ENCODE results near the gene TMEM132C. TPM values are rescaled to one million over a fixed set of nuclear protein-coding genes. Genes with fewer than 3 reads are reported as not detected.
"Not testable (repeated sequence)": the region's sequence is repeated elsewhere in the genome, so short reads cannot be mapped to it uniquely, and the experiment has no call there.

Gene TMEM132C
- total RNA-seq, 2 donors from 2014 or later, result not detected

DNA sequence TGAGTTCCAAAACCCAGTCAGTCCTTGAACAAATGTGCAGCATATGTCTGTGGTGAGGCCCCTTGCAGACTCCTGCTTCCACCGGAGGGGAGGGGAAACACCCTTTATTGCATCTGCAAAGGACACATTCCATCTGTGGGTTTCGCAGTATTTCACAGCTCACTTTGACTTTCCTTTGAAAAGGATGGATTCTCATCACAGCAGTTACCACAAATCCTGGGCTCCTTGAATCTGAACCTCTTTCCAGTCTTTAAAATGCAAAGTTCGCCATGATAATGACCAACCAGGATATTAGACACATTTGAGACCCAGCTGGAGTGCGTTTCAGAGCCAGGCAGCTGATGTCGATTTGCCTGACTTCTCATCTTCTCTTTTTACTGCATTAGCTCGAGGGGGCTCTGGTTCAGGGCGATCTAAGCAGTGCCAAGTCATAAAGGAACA is 314.4 kb downstream of the TMEM132C start:
- DNase-seq (no peak), ATAC-seq (replicated peaks in 1 of 2) (no peak)
- no peaks in the 10 kb centered on the region for H3K36me3 Mint-ChIP-seq (ENCODE audit: insufficient read depth in 2 of 2)
- H3K27me3 Mint-ChIP-seq (ENCODE audit: low read depth), result no peaks in the 10 kb centered on the region
- no peak overlapping the region for H3K27ac Mint-ChIP-seq
- no peaks in the 10 kb centered on the region for H3K4me1 Mint-ChIP-seq (ENCODE audit: low read depth)
- peaks cover 3 to 12% of the 10 kb centered on the region in 2 donors for H3K9me3 Mint-ChIP-seq
- H3K4me3 Mint-ChIP-seq, result no peak overlapping the region

DNA sequence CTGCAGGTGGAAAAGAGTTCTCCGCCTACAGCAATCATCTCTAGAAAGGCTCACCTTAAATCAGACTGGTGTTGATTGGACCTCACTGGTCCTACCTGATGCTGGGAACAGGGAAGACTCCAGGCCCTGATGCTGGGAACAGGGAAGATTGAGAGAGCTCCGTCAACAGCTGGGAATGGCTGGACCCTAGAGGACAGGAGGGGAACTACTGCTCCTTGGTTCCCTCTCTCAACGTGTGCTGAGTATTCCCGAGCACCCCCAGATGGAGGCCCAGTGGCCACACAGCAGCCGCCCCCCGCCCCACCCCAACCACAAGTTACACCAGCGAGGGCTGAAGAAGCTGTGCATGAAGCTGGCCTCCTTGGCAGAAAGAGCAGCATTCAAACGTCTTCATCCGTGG is 316.5 kb downstream of the TMEM132C start:
- ATAC-seq (replicated peaks in 1 of 2), result no peak
- Mint-ChIP-seq H3K4me3 (no peak overlapping the region), H3K27ac (no peak overlapping the region), H3K4me1 (ENCODE audit: low read depth) (no peaks in the 10 kb centered on the region), H3K36me3 (ENCODE audit: insufficient read depth in 2 of 2) (no peaks in the 10 kb centered on the region), H3K9me3 (peaks cover 1 to 12% of the 10 kb centered on the region in 2 donors), H3K27me3 (ENCODE audit: low read depth) (no peaks in the 10 kb centered on the region)
- no peak for DNase-seq

DNA sequence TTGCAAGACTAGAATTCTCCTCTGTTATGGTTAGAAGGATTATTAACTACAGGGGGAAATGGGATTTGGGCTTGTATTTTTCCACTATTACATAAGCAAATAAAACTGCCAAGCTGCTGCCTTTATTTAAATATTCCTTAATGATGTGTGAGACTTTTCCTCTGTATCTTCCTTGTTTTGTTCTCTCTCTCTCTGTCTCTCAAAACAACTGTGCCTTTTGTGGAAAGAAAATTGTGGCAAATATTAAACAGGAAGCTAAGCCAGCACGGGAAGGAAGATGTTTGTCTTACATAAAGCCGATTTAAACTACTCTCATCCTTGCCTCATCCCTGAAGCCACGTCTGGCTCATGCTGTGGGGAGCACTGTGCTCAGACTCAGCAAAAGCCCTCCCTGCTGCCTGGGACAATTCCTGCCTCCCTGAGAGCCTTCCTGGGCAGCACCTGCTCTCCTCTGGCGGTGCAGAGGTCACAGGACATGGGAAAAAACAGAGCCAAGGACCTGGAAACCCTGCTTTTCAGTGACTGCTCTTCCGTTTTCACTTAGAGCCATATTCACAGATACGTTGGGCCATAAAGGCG is 319.6 kb downstream of the TMEM132C start:
- Mint-ChIP-seq H3K36me3 (ENCODE audit: insufficient read depth in 2 of 2) (no peaks in the 10 kb centered on the region), H3K9me3 (peaks cover 1 to 8% of the 10 kb centered on the region in 2 donors), H3K4me3 (no peak overlapping the region), H3K27me3 (ENCODE audit: low read depth) (no peaks in the 10 kb centered on the region), H3K27ac (no peak overlapping the region), H3K4me1 (ENCODE audit: low read depth) (no peaks in the 10 kb centered on the region)
- DNase-seq, result no peak
- ATAC-seq (replicated peaks in 1 of 2), result no peak

DNA sequence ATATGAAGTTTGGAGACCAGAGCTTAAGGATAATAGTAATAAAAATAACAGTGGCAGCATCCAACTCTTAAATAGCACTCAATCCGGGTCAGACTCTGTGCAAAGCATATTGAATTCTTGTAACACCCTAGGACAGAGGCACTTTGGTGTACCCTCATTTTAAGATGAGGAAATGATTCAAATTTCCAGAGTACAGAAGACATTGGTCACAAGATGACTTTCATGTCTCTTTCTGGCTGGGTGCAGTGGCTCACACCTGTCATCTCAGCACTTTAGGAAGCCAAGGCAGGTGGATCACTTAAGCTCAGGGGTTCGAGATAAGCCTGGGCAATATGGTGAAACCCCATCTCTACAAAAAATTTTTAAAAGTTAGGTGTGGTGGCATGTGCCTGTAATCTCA is 320.9 kb downstream of the TMEM132C start:
- H3K9me3 Mint-ChIP-seq, result peaks cover 1 to 2% of the 10 kb centered on the region in 2 donors
- H3K27me3 Mint-ChIP-seq (ENCODE audit: low read depth), result no peaks in the 10 kb centered on the region
- ATAC-seq (replicated peaks in 1 of 2), result peak in 1 of 2 donors; percentile 67
- DNase-seq, result no peak
- H3K27ac Mint-ChIP-seq, result no peak overlapping the region
- no peaks in the 10 kb centered on the region for H3K4me1 Mint-ChIP-seq (ENCODE audit: low read depth)
- H3K36me3 Mint-ChIP-seq (ENCODE audit: insufficient read depth in 2 of 2), result no peaks in the 10 kb centered on the region
- H3K4me3 Mint-ChIP-seq, result no peak overlapping the region

DNA sequence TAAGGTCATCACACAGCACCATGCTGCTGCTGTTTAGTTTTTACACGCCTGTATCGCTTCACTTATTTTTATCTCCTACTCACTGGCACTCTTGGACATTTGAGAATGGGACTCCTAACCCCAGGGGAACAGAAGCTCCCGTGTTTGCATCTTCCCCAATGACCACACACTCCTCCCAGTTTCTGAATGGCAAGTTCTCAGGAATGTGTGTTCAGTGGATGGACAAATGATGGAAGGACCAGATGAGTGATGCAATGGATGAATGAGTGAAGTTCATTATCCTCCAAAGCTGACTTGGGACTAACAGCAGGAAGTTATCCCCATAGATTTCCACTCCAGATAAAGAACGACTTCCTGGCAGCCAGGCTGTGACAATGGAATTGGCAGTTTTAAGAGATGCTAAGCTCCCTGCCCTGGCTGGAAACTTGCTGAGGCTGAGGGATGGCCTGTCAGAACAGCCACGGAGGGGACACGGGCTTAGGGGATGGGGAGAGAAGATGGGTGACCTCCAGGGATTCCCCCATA is 325.3 kb downstream of the TMEM132C start:
- no peaks in the 10 kb centered on the region for H3K27me3 Mint-ChIP-seq (ENCODE audit: low read depth)
- no peak overlapping the region for H3K4me3 Mint-ChIP-seq
- H3K4me1 Mint-ChIP-seq (ENCODE audit: low read depth), result no peaks in the 10 kb centered on the region
- no peaks in the 10 kb centered on the region for H3K9me3 Mint-ChIP-seq
- H3K27ac Mint-ChIP-seq, result no peak overlapping the region
- H3K36me3 Mint-ChIP-seq (ENCODE audit: insufficient read depth in 2 of 2), result no peaks in the 10 kb centered on the region
- ATAC-seq (replicated peaks in 1 of 2) (no peak), DNase-seq (no peak)

DNA sequence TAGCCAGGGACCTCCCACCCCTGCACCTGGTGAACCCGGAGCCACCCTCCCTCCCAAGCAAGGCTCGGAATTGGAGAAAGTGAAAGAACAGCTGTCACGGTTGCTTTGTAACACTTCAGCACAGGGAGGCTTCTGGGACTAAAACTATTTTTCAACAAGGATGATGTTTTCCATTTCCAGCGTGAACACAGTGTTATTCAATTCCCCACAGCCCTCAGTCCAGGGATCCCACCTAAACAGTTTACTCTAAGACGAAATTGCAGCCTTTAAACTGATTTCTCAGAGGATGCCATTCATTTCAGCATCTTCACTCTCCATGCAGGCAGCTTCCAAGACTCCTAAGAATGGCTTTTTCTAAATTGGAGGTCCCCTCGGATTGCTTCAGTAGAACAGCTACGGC is 327.6 kb downstream of the TMEM132C start:
- H3K27ac Mint-ChIP-seq, result no peak overlapping the region
- no peak overlapping the region for H3K4me3 Mint-ChIP-seq
- no peaks in the 10 kb centered on the region for H3K36me3 Mint-ChIP-seq (ENCODE audit: insufficient read depth in 2 of 2)
- H3K4me1 Mint-ChIP-seq (ENCODE audit: low read depth), result no peaks in the 10 kb centered on the region
- no peaks in the 10 kb centered on the region for H3K9me3 Mint-ChIP-seq
- ATAC-seq (replicated peaks in 1 of 2), result no peak
- no peaks in the 10 kb centered on the region for H3K27me3 Mint-ChIP-seq (ENCODE audit: low read depth)
- DNase-seq, result no peak

DNA sequence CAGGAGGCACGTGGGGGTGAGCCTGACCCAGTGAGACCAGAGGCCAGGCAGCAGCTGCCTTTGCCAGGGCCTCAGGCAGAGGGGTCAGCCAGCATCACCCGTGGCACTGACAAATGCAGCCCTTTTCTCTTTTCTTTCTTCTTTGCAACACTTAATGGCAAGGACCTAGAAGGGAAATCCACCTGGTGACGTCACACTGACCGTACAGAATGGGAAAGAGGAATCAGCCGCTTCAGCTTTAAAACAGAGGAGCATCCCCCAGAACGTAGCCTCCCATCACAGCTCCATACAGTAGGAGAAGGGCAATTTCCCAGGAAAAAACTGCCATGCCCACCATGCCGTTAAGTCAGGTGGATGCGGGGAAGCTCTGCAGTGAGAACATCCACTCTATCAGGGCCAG is 328.6 kb downstream of the TMEM132C start:
- H3K27ac Mint-ChIP-seq, result no peak overlapping the region
- no peaks in the 10 kb centered on the region for H3K9me3 Mint-ChIP-seq
- H3K4me3 Mint-ChIP-seq, result no peak overlapping the region
- no peaks in the 10 kb centered on the region for H3K4me1 Mint-ChIP-seq (ENCODE audit: low read depth)
- H3K27me3 Mint-ChIP-seq (ENCODE audit: low read depth), result no peaks in the 10 kb centered on the region
- DNase-seq, result no peak
- ATAC-seq (replicated peaks in 1 of 2), result no peak
- no peaks in the 10 kb centered on the region for H3K36me3 Mint-ChIP-seq (ENCODE audit: insufficient read depth in 2 of 2)

DNA sequence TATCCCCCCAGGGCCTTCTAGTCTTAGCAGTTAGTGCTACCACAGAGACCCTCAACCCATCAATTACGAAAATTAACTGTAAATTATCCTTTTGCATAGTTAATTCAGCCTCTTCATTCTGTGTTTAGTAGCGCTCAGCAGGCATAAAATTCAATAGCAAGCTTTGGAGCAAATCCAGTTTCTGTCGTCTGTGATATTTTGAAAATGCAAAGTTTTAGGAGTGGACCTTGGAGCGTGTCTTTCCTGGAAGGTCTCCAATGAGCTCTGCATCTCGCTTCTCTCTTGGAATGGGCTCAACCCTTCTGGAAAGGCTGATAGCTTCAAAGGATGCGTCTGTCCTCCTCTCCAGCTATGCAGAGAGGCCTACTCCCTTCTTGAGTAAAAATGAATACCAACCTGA is 333.9 kb downstream of the TMEM132C start:
- Mint-ChIP-seq H3K27me3 (ENCODE audit: low read depth) (no peaks in the 10 kb centered on the region), H3K4me1 (ENCODE audit: low read depth) (no peaks in the 10 kb centered on the region), H3K36me3 (ENCODE audit: insufficient read depth in 2 of 2) (no peaks in the 10 kb centered on the region), H3K27ac (no peak overlapping the region), H3K4me3 (no peak overlapping the region), H3K9me3 (no peaks in the 10 kb centered on the region)
- no peak for ATAC-seq (replicated peaks in 1 of 2)
- DNase-seq, result no peak

DNA sequence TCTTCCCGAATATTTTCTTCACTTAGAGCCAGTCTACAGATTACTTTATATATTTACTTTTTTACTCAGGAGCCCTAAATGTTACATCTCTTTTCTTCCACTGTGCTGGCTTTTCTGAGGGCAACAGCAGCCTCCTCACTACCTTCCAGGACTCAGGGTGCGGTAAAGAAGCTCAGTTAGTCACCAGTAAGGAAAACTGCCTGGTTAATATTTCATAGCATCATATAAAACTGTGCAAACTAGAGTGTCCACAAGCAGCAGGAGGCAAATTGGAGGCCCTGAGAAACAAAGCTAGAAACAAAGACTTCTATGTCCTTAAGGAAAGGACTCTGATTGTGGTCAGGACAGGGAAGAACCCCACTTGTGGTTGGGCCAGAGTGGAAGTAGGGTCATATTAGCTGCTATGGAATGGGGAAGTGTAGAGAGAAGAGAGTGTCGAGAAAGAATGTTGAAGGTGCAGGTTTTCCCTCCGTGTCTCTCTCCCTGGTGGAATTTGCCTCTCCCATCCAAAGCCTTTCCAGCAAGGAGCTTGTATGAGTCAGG is 336.7 kb downstream of the TMEM132C start:
- DNase-seq, result no peak
- Mint-ChIP-seq H3K4me3 (no peak overlapping the region), H3K9me3 (peaks cover 0 to 3% of the 10 kb centered on the region in 2 donors), H3K36me3 (ENCODE audit: insufficient read depth in 2 of 2) (no peaks in the 10 kb centered on the region), H3K27ac (no peak overlapping the region), H3K27me3 (ENCODE audit: low read depth) (no peaks in the 10 kb centered on the region), H3K4me1 (ENCODE audit: low read depth) (no peaks in the 10 kb centered on the region)
- ATAC-seq (replicated peaks in 1 of 2), result no peak

DNA sequence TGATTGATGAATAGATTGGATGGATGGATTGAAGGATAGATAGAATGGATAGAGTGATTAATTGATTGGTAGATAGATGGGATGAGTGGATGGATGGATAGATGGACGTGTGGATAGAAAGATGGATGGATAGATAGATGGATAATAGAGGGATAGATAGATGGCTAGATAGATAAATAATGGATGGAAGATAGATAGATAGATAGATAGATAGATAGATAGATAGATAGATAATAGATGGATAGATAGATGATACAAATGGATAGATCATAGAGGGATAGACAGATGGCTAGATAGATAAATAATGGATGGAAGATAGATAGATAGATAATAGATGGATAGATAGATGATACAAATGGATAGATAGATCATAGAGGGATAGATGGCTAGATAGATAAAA is 337.2 kb downstream of the TMEM132C start:
- H3K4me3 Mint-ChIP-seq; H3K27me3 Mint-ChIP-seq (ENCODE audit: low read depth); H3K4me1 Mint-ChIP-seq (ENCODE audit: low read depth); DNase-seq; H3K36me3 Mint-ChIP-seq (ENCODE audit: insufficient read depth in 2 of 2); H3K27ac Mint-ChIP-seq; H3K9me3 Mint-ChIP-seq; ATAC-seq (replicated peaks in 1 of 2): not testable (repeated sequence)

DNA sequence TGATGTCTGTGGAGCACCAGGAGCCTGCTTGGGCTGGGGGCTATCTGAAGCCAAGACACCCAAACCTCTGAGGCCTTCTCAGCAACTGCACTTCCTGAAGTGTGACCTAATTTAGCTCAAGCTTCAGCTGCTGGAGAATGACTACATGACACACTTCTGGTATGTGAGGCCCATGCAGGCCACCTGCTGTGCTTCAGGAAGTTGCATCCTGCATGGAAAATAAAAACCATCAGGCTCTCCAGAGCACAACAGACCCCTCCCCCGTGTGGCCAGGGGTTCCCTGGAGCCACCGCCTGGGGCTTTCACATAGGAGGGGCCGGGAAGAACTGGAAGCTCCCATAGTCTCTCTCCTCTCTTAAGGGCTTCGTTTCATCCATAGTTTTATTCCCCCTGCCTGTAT is 339.1 kb downstream of the TMEM132C start:
- ATAC-seq (replicated peaks in 1 of 2) (no peak), DNase-seq (no peak)
- no peaks in the 10 kb centered on the region for H3K27me3 Mint-ChIP-seq (ENCODE audit: low read depth)
- peaks cover 0 to 3% of the 10 kb centered on the region in 2 donors for H3K9me3 Mint-ChIP-seq
- no peaks in the 10 kb centered on the region for H3K4me1 Mint-ChIP-seq (ENCODE audit: low read depth)
- H3K36me3 Mint-ChIP-seq (ENCODE audit: insufficient read depth in 2 of 2), result no peaks in the 10 kb centered on the region
- no peak overlapping the region for H3K4me3 Mint-ChIP-seq
- H3K27ac Mint-ChIP-seq, result no peak overlapping the region

DNA sequence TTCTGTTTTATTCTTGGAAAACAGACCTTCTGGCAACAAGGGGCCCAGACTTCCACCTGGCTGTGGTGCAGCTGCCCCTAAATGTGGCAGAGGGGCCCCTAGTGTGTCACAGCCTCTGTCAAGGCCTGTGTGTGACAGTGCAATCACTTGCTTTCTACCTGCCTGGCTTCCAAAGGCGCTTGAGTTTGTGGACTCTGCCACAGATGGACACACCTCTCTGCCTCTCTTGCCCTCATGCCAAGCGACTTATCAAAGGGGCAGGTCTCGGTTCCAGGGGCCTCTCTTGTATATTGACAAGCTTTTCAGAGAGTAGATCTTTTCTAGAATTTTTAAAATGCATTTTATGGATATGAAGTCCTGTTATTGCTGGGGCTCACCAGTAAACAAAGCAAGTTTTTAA is 339.6 kb downstream of the TMEM132C start:
- no peak for ATAC-seq (replicated peaks in 1 of 2)
- H3K27ac Mint-ChIP-seq, result no peak overlapping the region
- no peaks in the 10 kb centered on the region for H3K36me3 Mint-ChIP-seq (ENCODE audit: insufficient read depth in 2 of 2)

DNA sequence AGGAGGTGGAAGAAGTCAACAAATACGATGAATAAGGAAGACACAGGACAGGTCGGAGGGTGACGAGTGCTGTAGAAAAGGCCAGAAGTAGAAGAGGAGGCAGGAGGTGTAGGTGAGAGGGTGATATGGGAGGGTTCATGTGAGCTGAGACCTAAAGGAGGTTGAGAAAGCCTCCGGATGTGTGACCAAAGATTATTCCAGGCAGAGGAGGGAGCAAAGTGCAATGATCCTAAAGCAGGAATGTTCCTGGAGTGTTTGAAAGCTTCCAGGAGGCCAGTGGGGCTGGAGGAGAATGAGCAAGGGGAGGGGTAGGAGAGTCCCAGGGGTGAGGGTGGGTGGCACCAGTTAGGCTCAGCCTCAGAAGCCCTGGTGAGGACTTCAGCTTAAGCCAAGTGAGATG is 340.0 kb downstream of the TMEM132C start:
- Mint-ChIP-seq H3K36me3 (ENCODE audit: insufficient read depth in 2 of 2) (no peaks in the 10 kb centered on the region), H3K4me1 (ENCODE audit: low read depth) (no peaks in the 10 kb centered on the region), H3K27ac (no peak overlapping the region), H3K4me3 (no peak overlapping the region), H3K27me3 (ENCODE audit: low read depth) (no peaks in the 10 kb centered on the region), H3K9me3 (peaks cover 0 to 3% of the 10 kb centered on the region in 2 donors)
- ATAC-seq (replicated peaks in 1 of 2) (no peak), DNase-seq (no peak)

More for the DNA sequence above, 339.6 kb downstream of the TMEM132C start:
- Mint-ChIP-seq H3K27me3 (ENCODE audit: low read depth) (no peaks in the 10 kb centered on the region), H3K9me3 (peaks cover 0 to 3% of the 10 kb centered on the region in 2 donors), H3K4me1 (ENCODE audit: low read depth) (no peaks in the 10 kb centered on the region), H3K4me3 (no peak overlapping the region)
- no peak for DNase-seq

DNA sequence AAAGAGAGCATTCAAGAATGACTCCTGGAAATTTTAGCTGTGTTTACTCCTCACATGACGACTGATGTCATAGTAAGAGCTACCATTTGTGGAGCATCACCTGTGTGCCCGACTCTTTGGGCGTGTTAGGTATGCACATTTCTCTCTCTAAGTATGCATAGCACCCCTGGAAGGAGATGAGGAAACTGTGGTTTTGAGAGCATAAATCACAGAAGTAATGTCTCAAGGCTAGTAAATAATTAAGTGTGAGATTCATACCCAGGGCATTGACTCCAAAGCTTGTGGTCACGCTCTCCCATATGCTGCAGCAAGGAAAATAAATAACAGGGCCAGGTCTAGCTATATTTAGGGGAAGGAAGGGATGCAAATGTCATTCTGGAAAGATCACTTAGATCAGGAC is 340.7 kb downstream of the TMEM132C start:
- Mint-ChIP-seq H3K27me3 (ENCODE audit: low read depth) (no peaks in the 10 kb centered on the region), H3K4me1 (ENCODE audit: low read depth) (no peaks in the 10 kb centered on the region), H3K27ac (no peak overlapping the region), H3K4me3 (no peak overlapping the region), H3K9me3 (peaks cover 0 to 3% of the 10 kb centered on the region in 2 donors), H3K36me3 (ENCODE audit: insufficient read depth in 2 of 2) (no peaks in the 10 kb centered on the region)
- ATAC-seq (replicated peaks in 1 of 2), result no peak
- DNase-seq, result no peak
